Esophagus muscularis mucosa (tissue), 4 donors: ENCODE measurements around the gene FMN2. TPM values are rescaled to one million over a fixed set of nuclear protein-coding genes. Genes with fewer than 3 reads are reported as not detected.
"Not testable (repeated sequence)": the region's sequence is repeated elsewhere in the genome, so short reads cannot be mapped to it uniquely, and the experiment has no call there.

Experiments
- DNase-seq: peaks from one replicate; pipeline ENCODE4 v3.0.0-alpha.2; 2017; ENCODE audit errors: extremely low spot score
- H3K27ac ChIP-seq, 4 donors: fragments of 200-600 bp; sonication (generic); replicated peaks in 1 of 4; 1 replicate in 3 of 4; 2 replicates in 1 of 4; pipeline ENCODE4 v1.5.1; 2016 to 2019; ENCODE audit warnings: mild to moderate bottlenecking in 1 of 4
- H3K27me3 ChIP-seq, 4 donors: fragments of 200-600 bp; sonication (generic); one replicate each; pipeline versions ENCODE4 v1.5.1 to v1.6.0; 2016 to 2019
- H3K36me3 ChIP-seq, 4 donors: fragments of 200-600 bp; sonication (generic); one replicate each; pipeline ENCODE4 v1.5.1; 2016 to 2019
- H3K4me1 ChIP-seq, 4 donors: fragments of 200-600 bp; sonication (generic); one replicate each; pipeline ENCODE4 v1.5.1; 2016 to 2019
- H3K4me3 ChIP-seq, 4 donors: fragments of 200-600 bp; sonication (generic); 1 replicate in 2 of 4; 2 replicates in 2 of 4; pipeline ENCODE4 v1.5.1; 2016 to 2019; ENCODE audit warnings: mild to moderate bottlenecking in 4 of 4, moderate library complexity in 1 of 4
- H3K9me3 ChIP-seq, 4 donors: fragments of 200-600 bp; sonication (generic); 1 replicate in 3 of 4; 2 replicates in 1 of 4; pipeline ENCODE4 v1.5.1; 2016 to 2019
- EP300 ChIP-seq: sonication (generic); formaldehyde crosslinking; IDR thresholded peaks from one replicate; pipeline ENCODE4 v1.6.1; 2017; ENCODE audit warnings: antibody characterized with exemption
- POLR2A ChIP-seq: fragments of 450-650 bp; IDR thresholded peaks from one replicate; pipeline ENCODE4 v1.6.1; 2017; ENCODE audit warnings: antibody characterized with exemption, moderate library complexity, mild to moderate bottlenecking, low read depth
- POLR2AphosphoS5 ChIP-seq, 2 donors: sonication (generic); formaldehyde crosslinking; IDR thresholded peaks; one replicate each; pipeline ENCODE4 v1.6.1; 2017; ENCODE audit warnings: antibody characterized with exemption in 2 of 2
- WGBS: methylation state at CpG from one replicate; pipeline ENCODE4 v1.1.5; 2018; 5-methylcytosine and 5-hydroxymethylcytosine counted together
- intact Hi-C: fragments of 100-400 bp; cut with DNase I; formaldehyde crosslinking; loops from one replicate; pipeline ENCODE4 v1.15.1; 2023
- total RNA-seq, 4 donors: library from RNA; depleted of rRNA; stranded (reverse); fragments of >200 nt; gene quantifications; one replicate each; pipeline versions ENCODE4 v1.1.0 to v1.2.1, GENCODE V29; 2016
- TF ChIP-seq, protein P1 (sequence below), 3 experiments: fragments of 200-600 bp in 2 of 3; fragments of 450-650 bp in 1 of 3; sonication (generic) in 2 of 3; IDR thresholded peaks; one replicate each; pipeline ENCODE4 v1.5.1; 2017 to 2019; ENCODE audit warnings: antibody characterized with exemption in 3 of 3, mild to moderate bottlenecking in 2 of 3, moderate library complexity in 1 of 3

Gene FMN2
- total RNA-seq, 4 donors from 2014 or later, result 0.32 to 2.5 (median 1.4) TPM

DNA sequence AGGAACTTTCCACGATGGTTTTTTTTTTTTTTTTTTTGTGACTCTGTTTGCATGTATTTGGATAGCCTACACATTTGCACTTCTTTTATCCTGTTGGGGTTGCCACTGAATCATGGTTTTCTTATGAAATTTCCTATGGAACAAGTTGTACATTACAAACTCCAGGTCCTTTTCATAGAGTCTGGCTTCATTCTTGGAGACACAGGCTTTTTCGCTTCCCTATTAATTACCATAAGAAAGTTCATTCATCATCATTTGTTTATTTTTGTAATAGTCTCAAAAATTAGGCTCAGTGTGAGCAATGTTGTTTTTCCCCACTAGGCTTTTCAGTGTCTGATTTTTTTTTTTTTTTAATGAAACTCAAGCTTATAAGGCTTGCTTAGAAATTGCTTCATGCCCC is 179.4 kb downstream of the FMN2 start:
- no peak for DNase-seq
- Histone ChIP-seq H3K36me3 (no peaks in the 10 kb centered on the region), H3K9me3 (peaks cover 0 to 17% (median 5%) of the 10 kb centered on the region in 4 donors), H3K27ac (no peak overlapping the region), H3K4me1 (no peaks in the 10 kb centered on the region), H3K4me3 (no peak overlapping the region), H3K27me3 (no peaks in the 10 kb centered on the region)
- 67% methylated on average over 2 of the region's 2 CpGs for WGBS
- TF ChIP-seq POLR2A (no peak), EP300 (no peak), POLR2AphosphoS5 (IDR thresholded peaks at IDR 0.05) (no peak)
- TF ChIP-seq, protein P1, sequence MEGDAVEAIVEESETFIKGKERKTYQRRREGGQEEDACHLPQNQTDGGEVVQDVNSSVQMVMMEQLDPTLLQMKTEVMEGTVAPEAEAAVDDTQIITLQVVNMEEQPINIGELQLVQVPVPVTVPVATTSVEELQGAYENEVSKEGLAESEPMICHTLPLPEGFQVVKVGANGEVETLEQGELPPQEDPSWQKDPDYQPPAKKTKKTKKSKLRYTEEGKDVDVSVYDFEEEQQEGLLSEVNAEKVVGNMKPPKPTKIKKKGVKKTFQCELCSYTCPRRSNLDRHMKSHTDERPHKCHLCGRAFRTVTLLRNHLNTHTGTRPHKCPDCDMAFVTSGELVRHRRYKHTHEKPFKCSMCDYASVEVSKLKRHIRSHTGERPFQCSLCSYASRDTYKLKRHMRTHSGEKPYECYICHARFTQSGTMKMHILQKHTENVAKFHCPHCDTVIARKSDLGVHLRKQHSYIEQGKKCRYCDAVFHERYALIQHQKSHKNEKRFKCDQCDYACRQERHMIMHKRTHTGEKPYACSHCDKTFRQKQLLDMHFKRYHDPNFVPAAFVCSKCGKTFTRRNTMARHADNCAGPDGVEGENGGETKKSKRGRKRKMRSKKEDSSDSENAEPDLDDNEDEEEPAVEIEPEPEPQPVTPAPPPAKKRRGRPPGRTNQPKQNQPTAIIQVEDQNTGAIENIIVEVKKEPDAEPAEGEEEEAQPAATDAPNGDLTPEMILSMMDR (IDR thresholded peaks at IDR 0.05), result no peak
- intact Hi-C loops, result no loop called here

DNA sequence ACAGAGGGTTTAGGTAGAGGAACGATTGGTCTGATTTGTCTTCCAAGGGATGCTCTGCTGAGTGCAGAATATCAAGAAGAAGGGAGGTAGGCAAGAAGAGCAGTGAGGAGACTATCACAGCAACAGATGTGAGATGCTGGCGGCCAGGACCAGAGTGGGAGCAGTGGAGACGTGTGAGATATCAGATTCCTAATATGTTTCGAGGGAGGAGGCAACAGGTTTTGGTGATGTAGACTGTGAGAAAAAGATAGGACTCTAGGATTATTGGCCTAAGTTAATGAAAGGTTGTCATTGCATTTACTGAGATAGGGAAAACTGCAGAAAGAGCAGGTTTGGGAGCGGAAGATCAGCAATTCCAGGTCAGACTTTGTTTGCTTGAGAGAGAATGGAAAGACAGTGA is 182.9 kb downstream of the FMN2 start:
- Histone ChIP-seq H3K9me3 (peaks cover 0 to 2% (median 0%) of the 10 kb centered on the region in 4 donors), H3K27me3 (no peaks in the 10 kb centered on the region), H3K27ac (no peak overlapping the region), H3K4me3 (no peak overlapping the region), H3K4me1 (no peaks in the 10 kb centered on the region), H3K36me3 (no peaks in the 10 kb centered on the region)
- intact Hi-C loops, result no loop called here
- no peak for DNase-seq
- 81% methylated on average over 5 of the region's 5 CpGs for WGBS
- TF ChIP-seq EP300 (no peak), POLR2AphosphoS5 (IDR thresholded peaks at IDR 0.05) (no peak), POLR2A (no peak)
- TF ChIP-seq, protein P1 (IDR thresholded peaks at IDR 0.05), result no peak

DNA sequence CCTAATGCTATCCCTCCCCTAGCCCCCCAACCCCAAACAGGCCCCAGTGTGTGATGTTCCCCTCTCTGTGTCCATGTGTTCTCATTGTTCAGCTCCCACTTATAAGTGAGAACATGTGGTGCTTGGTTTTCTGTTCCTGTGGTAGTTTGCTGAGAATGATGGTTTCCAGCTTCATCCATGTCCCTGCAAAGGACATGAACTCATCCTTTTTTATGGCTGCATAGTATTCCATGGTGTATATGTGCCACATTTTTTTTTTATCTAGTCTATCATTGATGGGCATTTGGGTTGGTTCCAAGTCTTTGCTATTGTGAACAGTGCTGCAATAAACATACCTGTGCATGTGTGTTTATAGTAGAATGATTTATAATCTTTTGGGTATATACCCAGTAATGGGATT is 183.5 kb downstream of the FMN2 start:
- H3K4me3 ChIP-seq, H3K27ac ChIP-seq, intact Hi-C loops, H3K9me3 ChIP-seq, DNase-seq, H3K4me1 ChIP-seq, H3K36me3 ChIP-seq, H3K27me3 ChIP-seq: not testable (repeated sequence)

DNA sequence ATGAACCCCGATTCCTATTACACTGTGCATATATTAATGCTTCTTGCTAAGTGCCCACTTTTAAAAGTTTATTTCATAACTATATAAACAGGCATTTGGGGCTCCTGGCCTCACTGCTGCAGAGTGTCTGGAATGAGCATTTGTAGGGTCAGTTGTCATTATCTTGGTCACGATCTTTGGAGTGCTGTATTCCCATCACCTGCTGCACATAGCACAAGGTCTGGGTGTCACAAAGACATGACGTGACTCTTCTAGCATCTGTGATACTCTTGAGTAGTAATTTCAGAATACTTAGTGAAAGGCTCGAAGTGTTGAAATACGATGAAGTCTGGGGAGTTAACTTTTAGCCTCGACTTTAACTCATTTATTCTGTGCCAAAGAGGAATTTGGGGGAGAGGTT is 186.4 kb downstream of the FMN2 start:
- intact Hi-C loops, result no loop called here
- TF ChIP-seq, protein P1 (IDR thresholded peaks at IDR 0.05), result no peak
- TF ChIP-seq POLR2AphosphoS5 (IDR thresholded peaks at IDR 0.05) (no peak), EP300 (no peak), POLR2A (no peak)
- H3K27ac ChIP-seq, result no peak overlapping the region
- H3K9me3 ChIP-seq, result no peaks in the 10 kb centered on the region
- H3K4me3 ChIP-seq, result no peak overlapping the region
- no peak for DNase-seq
- H3K27me3 ChIP-seq, result no peaks in the 10 kb centered on the region
- no peaks in the 10 kb centered on the region for H3K36me3 ChIP-seq
- H3K4me1 ChIP-seq, result peaks cover 0 to 4% (median 0%) of the 10 kb centered on the region in 4 donors
- WGBS, result 84% methylated on average over 6 of the region's 6 CpGs

DNA sequence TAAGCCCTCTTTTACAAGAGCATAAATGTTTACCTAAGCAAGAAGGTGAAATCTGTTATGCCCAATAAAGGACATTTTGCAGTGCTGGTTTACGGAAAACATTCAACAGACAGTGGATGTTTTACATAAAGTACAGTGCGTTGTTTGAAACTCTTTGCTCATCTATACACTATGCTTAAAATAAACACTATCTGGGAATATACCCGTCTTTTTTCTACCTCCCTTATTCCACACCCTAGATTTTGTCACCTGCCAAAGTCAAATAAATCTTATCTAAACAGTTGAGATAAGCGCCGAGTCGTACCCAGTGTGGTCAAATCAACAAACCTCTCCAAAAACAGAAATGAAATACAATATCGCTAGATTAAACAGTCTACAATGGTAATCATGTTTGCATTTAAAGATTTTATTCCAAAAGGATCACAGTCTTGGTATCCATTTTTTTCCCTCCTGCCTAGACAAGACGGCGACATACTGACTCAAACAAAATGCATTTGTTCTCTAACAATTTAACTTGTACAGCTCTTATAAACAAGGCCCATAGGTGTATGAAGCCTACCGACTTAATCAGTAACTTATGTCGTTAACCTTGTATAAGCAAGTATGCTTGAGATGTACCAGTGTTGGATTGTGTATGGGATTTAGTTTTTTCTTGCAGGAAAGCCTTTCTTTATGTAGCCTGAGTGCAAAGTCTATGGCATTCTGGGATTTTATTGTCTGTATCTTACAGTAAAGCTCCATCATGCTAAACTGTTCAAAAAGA is 189.1 kb downstream of the FMN2 start:
- Histone ChIP-seq H3K27ac (no peak overlapping the region), H3K4me1 (peaks cover 0 to 7% (median 0%) of the 10 kb centered on the region in 4 donors), H3K27me3 (no peaks in the 10 kb centered on the region), H3K9me3 (no peaks in the 10 kb centered on the region), H3K36me3 (no peaks in the 10 kb centered on the region), H3K4me3 (no peak overlapping the region)
- DNase-seq, result no peak
- intact Hi-C loops, result no loop called here
- WGBS, result 73% methylated on average over 11 of the region's 11 CpGs
- no peak for TF ChIP-seq POLR2AphosphoS5 (IDR thresholded peaks at IDR 0.05)
- TF ChIP-seq, protein P1 (IDR thresholded peaks at IDR 0.05), result no peak
- no peak for TF ChIP-seq EP300
- TF ChIP-seq POLR2A, result no peak
